ENCODE data around the gene PCDHGA8.
A peak's percentile ranks its signal among the peaks of the same experiment; 100 is the strongest.
"Not testable (repeated sequence)": the region's sequence is repeated elsewhere in the genome, so short reads cannot be mapped to it uniquely, and the experiment has no call there.

PCDHGA8 gene

GRCh38 chr5:141371572-141372475 is 20.6 kb upstream of the PCDHGA8 start:
- DNase-seq (ENCODE audit: low read depth), result no peak

- no peak for DNase-seq (ENCODE audit: low read depth)
These were observed 18.6 kb upstream of the PCDHGA8 start, which contains the start of gene PCDHGA6 for GRCh38 chr5:141373673-141374317. PCDHGA6 (plus strand) TSS chr5:141373891; CDS start chr5:141374084, 193 bp downstream.

GRCh38 chr5:141374627-141375026 is 17.8 kb upstream of the PCDHGA8 start:
- DNase-seq (ENCODE audit: low read depth), result no peak

GRCh38 chr5:141375444-141376155 is 16.8 kb upstream of the PCDHGA8 start:
- not testable (repeated sequence) for DNase-seq (ENCODE audit: low read depth)

GRCh38 chr5:141382469-141383294 is 9.8 kb upstream of the PCDHGA8 start, which contains the start of gene PCDHGA7:
PCDHGA7 (plus strand) TSS chr5:141382742; CDS start chr5:141382900, 158 bp downstream.
- DNase-seq (ENCODE audit: low read depth), result peak; percentile 14

- DNase-seq (ENCODE audit: low read depth), result no peak
These were observed 9.1 kb upstream of the PCDHGA8 start for GRCh38 chr5:141383345-141383744.

- DNase-seq (ENCODE audit: low read depth), result no peak
These were observed 7.8 kb upstream of the PCDHGA8 start for GRCh38 chr5:141384471-141385267.

- not testable (repeated sequence) for DNase-seq (ENCODE audit: low read depth)
These were observed 4.7 kb upstream of the PCDHGA8 start, which contains the start of gene PCDHGB4 for GRCh38 chr5:141387557-141388311. PCDHGB4 (plus strand) TSS chr5:141387698; CDS start chr5:141387885, 187 bp downstream.

- DNase-seq (ENCODE audit: low read depth), result no peak
These were observed 3.8 kb upstream of the PCDHGA8 start for GRCh38 chr5:141388661-141389060.

- DNase-seq (ENCODE audit: low read depth), result no peak
These were observed 3.0 kb upstream of the PCDHGA8 start for GRCh38 chr5:141389153-141390042.

GRCh38 chr5:141393267-141393666 is 834 bp downstream of the PCDHGA8 start:
- no peak for DNase-seq (ENCODE audit: low read depth)

- not testable (repeated sequence) for DNase-seq (ENCODE audit: low read depth)
These were observed 2.2 kb downstream of the PCDHGA8 start for GRCh38 chr5:141394401-141395187.

GRCh38 chr5:141397756-141398551 is 5.5 kb downstream of the PCDHGA8 start, which contains the start of gene PCDHGB5:
PCDHGB5 (plus strand) TSS chr5:141397947; CDS start chr5:141398128, 181 bp downstream.
- not testable (repeated sequence) for DNase-seq (ENCODE audit: low read depth)

- no peak for DNase-seq (ENCODE audit: low read depth)
These were observed 6.2 kb downstream of the PCDHGA8 start for GRCh38 chr5:141398608-141399007.

- DNase-seq (ENCODE audit: low read depth), result no peak
These were observed 7.3 kb downstream of the PCDHGA8 start for GRCh38 chr5:141399555-141400258.

GRCh38 chr5:141402553-141403243 is 10.3 kb downstream of the PCDHGA8 start, which contains the start of gene PCDHGA9:
PCDHGA9 (plus strand) TSS chr5:141402778; CDS start chr5:141402953, 175 bp downstream.
- DNase-seq (ENCODE audit: low read depth), result no peak

Measured in fibroblast of the conjunctiva (primary cell).